SK-N-MC (cell line): ENCODE data around the gene RRP7A.
"Not testable (repeated sequence)": the region's sequence is repeated elsewhere in the genome, so short reads cannot be mapped to it uniquely, and the experiment has no call there.

Experiments used
- EZH2 ChIP-seq: fragments of 200-600 bp; sonication (generic); IDR thresholded peaks from one replicate; pipeline ENCODE4 v1.6.1; 2017; ENCODE audit warnings: antibody characterized with exemption
- FOXP2 ChIP-seq: optimal IDR thresholded peaks from 2 replicates; pipeline ENCODE3; 2011; ENCODE audit warnings: mild to moderate bottlenecking, moderate library complexity; ENCODE audit not compliant: insufficient read depth; ENCODE audit errors: extremely low read length, control extremely low read depth
- POLR2AphosphoS5 ChIP-seq: IDR thresholded peaks from 2 replicates; pipeline ENCODE4 v1.6.1; 2012; ENCODE audit warnings: mild to moderate bottlenecking, low read depth, low read length, borderline replicate concordance

DNA sequence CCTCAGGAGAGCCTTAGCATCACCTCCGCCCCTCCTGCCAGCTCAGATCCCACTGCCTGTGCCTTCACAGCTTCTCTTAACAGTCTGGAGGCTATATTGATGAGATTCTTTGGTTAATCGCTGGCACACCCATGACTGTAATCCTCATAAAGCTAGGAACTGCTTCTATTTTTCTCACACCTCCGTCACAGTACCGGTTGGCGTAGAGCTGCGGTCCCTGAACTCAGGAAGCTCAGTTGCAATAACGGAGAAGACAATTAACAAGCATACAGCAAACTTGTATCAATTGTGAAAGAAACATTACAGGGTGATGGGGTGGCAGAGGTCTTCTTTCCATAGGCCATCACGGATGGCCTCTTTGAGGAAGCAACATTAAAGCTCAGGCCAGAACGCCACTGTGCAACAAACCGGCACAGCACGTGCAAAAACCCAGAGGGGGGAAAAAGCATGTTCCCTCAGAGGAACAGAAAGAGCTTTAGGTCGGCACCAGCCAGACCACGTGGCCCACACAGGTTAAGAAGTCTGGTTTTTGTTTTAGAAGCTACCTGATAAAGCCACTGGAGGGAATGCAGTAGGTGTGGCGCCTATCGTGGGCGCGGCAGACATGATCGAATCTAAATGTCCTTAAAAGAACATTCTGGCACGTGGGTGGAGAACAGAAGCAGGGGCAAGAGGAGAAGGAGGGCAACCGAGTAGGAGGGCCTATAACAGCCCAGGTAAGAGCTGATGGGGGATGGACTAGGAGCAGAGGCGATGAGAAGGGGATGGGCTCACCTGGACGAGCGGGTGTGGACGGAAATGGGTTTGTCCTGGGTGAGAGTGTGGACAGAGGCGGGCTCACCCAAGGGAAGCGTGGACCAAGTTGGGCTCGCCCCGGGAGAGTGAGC is 715 bp downstream of the RRP7A start:
- not testable (repeated sequence) for TF ChIP-seq EZH2, POLR2AphosphoS5, FOXP2
